HG02884 (cell line): ENCODE data around the gene PMEPA1.

Experiments
- ATAC-seq: cut with Tn5 transposase; IDR thresholded peaks from one replicate; pipeline ENCODE4 v1.9.1; 2021; ENCODE audit warnings: mild to moderate bottlenecking, moderate library complexity; ENCODE audit not compliant: unreplicated experiment

The PMEPA1 gene

DNA sequence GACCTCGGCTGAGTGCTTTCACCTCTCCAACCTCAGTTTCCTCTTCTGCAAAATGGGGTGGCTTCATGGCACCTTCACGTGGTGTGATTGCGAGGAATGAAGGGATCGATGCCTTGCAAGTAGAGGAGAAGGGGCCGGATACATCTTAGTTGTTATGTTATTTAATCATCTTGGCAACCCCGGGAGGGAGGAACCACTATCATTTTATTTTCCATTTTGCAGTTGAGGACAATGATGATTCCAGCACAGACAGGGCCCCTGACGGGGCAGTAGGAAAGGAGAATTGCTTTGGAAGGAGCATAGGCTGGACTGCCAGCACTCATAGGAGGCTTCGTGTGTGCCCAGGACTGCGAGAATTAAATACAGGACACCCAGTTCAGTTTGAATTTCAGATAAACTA, 2.5 kb upstream of the PMEPA1 start:
- no peak for ATAC-seq

- ATAC-seq, result no peak
Observed at GRCh38 chr20:57711826-57712225, 2.0 kb upstream of the PMEPA1 start.

GRCh38 chr20:57711311-57711712, 1.5 kb upstream of the PMEPA1 start:
- no peak for ATAC-seq

DNA sequence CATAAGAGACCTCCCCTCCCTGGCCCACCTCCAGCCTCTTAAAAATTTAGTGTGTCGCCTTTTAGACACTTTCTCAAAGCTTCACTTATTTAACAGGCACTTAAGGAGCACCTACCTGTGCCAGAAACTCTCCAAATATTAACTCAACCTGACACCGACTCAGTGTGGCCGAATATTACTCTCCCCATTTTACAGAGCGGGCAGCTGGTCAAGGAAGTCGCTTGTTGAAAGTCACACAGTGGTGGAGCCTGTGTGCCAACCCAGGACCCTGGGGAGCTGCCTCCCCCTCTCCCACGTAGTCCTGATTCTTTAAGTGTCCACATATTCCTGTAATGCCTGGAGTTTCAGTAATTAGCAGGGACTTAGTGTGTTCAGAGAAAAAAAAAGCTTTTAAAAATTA, 1.0 kb upstream of the PMEPA1 start:
- no peak for ATAC-seq

GRCh38 chr20:57708694-57709673, 831 bp downstream of the PMEPA1 start:
- no peak for ATAC-seq

DNA sequence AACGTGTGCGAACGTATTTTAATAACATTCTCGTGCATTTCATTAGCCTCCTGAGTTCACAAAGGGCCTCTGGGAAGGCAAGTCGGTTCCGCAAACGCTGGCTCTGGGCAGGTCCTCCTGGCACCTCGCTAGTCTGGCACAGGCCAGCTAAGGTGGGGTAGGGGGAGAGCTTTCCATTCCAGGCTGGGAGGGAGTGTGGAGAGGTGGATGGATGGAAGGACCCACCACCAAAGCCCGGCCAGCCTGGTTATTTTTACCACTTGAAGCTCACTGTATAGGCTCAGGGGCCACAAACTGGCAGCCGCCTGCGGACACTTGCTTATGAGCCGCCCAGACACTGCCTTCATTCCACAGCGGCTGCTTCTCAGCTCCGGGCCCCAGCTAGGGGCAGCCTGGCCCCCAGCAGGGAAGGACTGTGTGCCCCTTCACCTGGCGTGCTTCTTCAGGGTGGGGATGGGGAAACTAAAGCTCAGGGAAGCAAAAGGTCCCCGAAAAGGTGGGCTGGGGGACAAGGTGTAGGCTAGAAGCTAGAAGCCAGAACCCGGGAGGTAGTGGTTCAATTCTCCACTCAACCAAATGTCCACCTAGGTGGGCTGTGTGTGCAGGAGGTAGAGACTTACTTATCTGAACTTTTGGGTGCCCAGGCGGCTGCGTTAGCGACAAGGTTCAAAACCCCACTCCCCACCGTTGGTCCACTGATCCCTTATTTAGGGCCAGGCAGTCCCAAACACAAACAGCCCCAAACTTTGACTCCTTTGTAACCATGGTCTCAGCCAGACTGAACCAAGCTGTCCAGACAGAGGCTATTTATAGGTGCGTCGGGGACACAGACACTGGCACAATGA, 1.7 kb downstream of the PMEPA1 start:
- no peak for ATAC-seq

DNA sequence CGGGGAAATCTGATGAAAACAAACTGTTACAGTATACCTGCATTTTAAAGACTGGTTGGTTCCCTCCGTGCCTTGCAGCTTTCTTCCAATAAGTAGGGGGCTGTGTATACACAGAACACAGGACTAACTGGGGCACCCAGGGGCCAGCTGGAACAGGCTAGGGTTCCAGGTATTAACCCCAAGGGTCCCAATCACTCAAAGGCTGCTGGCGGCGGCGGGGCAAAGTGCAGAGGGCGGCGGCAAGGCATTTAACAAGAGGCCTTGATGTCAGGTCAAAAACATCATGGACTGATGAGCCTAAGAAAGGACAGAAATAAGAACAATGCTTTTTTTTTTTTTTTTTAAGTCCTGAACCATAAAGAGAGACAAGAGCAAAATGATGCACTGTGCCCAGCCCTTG, 2.5 kb downstream of the PMEPA1 start:
- no peak for ATAC-seq

- ATAC-seq, result no peak
Observed at GRCh38 chr20:57705127-57705899, 4.5 kb downstream of the PMEPA1 start.

DNA sequence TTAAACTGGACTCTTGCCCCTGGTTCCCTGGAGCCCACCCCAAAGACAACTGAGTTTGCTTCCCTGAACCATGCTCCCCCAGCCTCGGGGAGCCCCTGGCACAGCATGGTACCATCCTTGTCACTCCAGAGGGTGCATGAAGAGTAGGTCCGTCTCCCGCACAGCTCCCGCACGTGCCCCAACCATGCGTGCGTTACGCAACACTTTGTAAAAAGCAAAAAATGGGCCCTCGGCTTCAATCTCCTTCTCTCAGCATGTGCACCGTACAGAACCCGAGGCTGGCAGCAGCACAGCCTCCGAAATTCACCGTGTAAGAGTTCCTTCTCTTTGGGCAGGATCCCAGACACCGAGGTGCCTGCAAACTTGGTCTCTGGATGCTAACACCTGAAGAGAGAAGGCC, 5.6 kb downstream of the PMEPA1 start:
- ATAC-seq, result no peak

- no peak for ATAC-seq
Observed at GRCh38 chr20:57703013-57703412, 6.8 kb downstream of the PMEPA1 start.

DNA sequence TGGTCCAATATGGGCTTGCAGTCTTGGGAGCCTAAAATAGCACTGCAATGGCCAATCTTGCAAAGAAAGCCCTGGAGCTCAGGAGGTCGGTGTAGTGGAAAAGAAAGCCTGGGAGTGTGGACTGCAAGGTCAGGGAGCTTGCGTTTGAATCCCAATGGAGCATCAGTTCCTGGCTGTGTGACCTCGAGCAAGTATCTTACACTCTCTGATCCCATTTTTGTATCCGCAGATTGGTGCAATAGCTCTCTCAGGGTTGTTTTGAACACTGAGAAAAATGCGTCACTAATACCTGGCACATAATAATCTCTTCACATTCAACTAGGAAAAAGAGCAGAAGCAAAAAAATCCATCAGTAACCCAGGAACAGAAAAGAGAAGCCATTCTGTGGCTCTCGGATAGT, 7.3 kb downstream of the PMEPA1 start:
- no peak for ATAC-seq

DNA sequence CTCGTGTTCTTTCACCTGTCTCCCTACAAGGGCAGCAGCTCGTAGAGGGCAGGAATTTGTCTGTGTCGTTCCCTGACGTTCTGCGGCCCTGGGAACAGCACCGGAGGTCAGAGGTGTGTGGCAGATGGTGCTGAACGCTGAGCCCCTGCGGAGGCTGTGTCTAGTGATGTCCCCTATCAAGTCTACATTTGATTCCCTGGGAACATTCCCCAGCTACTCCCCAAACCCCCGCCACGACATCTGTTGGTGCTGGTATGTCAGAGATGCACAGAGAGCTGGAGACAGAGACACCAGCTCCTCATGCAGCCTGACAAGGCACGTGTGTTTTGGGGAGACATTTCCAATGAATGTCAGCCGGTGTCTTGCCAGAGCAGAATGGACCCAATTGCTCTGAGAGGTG, 7.7 kb downstream of the PMEPA1 start:
- no peak for ATAC-seq

DNA sequence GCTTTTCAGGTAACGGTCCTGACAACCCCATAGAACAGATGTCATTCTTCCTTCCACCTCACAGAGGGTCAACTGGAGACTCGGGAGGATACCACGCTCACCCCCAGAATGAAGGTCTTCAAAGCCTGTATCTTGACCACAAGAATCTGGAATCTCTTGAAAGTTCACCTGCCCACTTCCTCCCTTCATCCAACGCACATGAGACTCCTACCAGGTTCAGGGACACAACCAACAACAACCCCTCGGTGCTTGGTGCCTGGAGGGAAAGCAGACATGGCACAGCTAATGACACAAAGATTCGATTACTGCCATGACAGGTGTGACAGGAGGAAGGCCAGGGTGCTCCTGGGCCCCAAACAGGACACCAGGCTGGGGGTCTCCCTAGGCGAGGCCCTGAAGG, 8.2 kb downstream of the PMEPA1 start:
- ATAC-seq, result no peak

GRCh38 chr20:57701090-57701489, 8.7 kb downstream of the PMEPA1 start:
- ATAC-seq, result no peak

DNA sequence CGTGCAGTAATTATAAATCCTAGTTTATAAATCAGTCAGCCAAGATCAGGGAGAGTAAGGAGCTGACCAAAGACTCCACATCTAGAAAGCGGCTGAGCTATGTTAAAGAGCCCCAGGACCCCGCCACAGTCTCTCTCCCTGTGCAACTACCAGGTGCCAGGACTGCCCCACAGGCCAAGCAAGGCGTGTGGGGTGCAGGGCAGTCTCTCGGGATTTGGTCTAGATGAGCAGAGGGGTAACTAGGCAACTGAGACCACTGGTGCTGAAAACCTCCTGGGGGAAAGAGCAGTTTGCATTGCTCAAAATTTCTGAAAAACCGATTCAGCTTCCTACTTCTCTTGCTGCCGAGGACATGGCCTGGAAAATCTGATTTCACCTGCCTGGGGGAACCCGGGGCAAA, 10.4 kb downstream of the PMEPA1 start:
- ATAC-seq, result no peak

GRCh38 chr20:57698867-57699275, 10.9 kb downstream of the PMEPA1 start:
- peak; percentile 44 for ATAC-seq

DNA sequence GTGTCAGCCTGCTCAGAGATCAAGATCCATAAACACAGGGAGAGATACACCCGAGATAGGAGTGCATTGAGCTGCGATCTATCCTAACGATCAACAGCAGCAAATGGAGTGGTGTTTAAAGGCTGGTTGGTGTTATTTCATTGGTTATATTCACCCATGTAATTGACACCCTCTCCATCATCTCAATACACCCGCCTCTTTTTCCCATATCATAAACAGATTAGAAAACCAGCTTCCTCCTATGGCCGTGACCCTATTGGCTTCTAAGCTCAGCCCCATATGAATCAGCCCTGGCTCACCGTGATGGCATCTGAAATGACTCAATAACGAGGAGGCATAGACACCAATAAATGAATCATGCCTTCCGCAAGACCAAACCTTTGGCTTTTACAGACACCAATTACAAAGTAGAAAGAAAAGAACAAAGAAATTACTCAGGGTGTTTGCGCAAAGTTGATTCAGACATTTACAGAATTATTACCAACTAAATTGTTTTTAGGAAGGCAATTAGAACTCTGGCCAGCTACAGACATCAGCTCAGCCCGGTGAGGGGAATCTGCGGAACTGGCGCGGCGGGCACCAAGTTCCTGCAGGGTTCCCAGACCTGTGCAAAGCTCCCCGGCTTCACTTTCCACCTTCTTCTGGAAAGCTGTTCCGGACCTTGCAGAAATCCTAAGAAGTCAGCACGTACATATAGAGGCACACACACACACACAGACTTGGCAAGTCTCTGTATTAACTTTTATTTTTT, 11.5 kb downstream of the PMEPA1 start:
- ATAC-seq, result no peak

GRCh38 chr20:57697543-57697942, 12.3 kb downstream of the PMEPA1 start:
- no peak for ATAC-seq

GRCh38 chr20:57696401-57696961, 13.3 kb downstream of the PMEPA1 start:
- no peak for ATAC-seq

DNA sequence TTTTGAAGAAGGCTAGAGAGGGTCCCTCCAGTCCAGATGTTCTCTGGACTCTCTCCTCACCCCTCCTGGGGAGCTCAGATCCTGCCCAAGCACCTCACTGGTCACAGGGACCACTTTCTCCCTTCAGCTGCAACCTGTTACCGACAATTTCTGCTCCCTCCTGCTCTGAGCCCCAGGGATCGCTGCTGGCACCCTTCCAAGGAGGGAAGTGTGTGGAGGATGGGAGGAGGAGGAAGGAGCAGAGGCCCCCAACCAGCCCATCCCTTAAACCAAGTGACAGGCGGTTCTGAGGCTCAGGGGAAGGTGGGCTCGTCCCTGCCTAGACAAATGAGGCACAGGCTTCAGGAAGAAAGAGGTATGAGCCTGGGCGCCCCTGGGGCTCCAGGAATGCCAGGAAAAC, 13.9 kb downstream of the PMEPA1 start:
- no peak for ATAC-seq
